ENCODE measurements around the gene CSNK1G2.
"Not testable (repeated sequence)": the region's sequence is repeated elsewhere in the genome, so short reads cannot be mapped to it uniquely, and the experiment has no call there.

CSNK1G2 gene

GRCh38 chr19:1969176-1970002, 28.4 kb downstream of the CSNK1G2 start:
- DNase-seq = no peak

- no peak for DNase-seq
These were observed 29.2 kb downstream of the CSNK1G2 start for GRCh38 chr19:1970003-1970805.

GRCh38 chr19:1970806-1971502, 30.0 kb downstream of the CSNK1G2 start:
- DNase-seq = no peak

GRCh38 chr19:1974381-1975161, 33.6 kb downstream of the CSNK1G2 start:
- DNase-seq = no peak

GRCh38 chr19:1975162-1975480, 34.1 kb downstream of the CSNK1G2 start:
- DNase-seq = no peak

- no peak for DNase-seq
These were observed 36.1 kb downstream of the CSNK1G2 start for GRCh38 chr19:1977120-1977519.

- DNase-seq = no peak
These were observed 37.4 kb downstream of the CSNK1G2 start for GRCh38 chr19:1978346-1978894.

GRCh38 chr19:1979017-1979416, 38.0 kb downstream of the CSNK1G2 start:
- no peak for DNase-seq

- no peak for DNase-seq
These were observed 38.7 kb downstream of the CSNK1G2 start for GRCh38 chr19:1979642-1980041.

- DNase-seq = no peak
These were observed 39.3 kb downstream of the CSNK1G2 start for GRCh38 chr19:1980091-1980808.

GRCh38 chr19:1980809-1981181, 39.8 kb downstream of the CSNK1G2 start:
- no peak for DNase-seq

- DNase-seq = no peak
These were observed 40.3 kb downstream of the CSNK1G2 start for GRCh38 chr19:1981253-1981652.

GRCh38 chr19:1984357-1984756, 43.4 kb downstream of the CSNK1G2 start:
- DNase-seq = no peak

GRCh38 chr19:1985588-1986356, 44.8 kb downstream of the CSNK1G2 start:
- no peak for DNase-seq

GRCh38 chr19:1986357-1987162, 45.6 kb downstream of the CSNK1G2 start:
- DNase-seq = no peak

GRCh38 chr19:1987197-1988187, 46.5 kb downstream of the CSNK1G2 start:
- DNase-seq = no peak

GRCh38 chr19:1988464-1988863, 47.5 kb downstream of the CSNK1G2 start:
- DNase-seq = not testable (repeated sequence)

GRCh38 chr19:1989513-1990229, 48.7 kb downstream of the CSNK1G2 start:
- DNase-seq = no peak
